Esophagus muscularis mucosa (tissue), 3 donors: ENCODE measurements around the gene DHX30.

Source experiments
- CTCF ChIP-seq, 3 experiments: fragments of 200-600 bp in 2 of 3; fragments of 450-650 bp in 1 of 3; sonication (generic) in 2 of 3; IDR thresholded peaks; one replicate each; pipeline ENCODE4 v1.5.1; 2017 to 2019; ENCODE audit warnings: antibody characterized with exemption in 3 of 3, mild to moderate bottlenecking in 2 of 3, moderate library complexity in 1 of 3
- EP300 ChIP-seq: sonication (generic); formaldehyde crosslinking; IDR thresholded peaks from one replicate; pipeline ENCODE4 v1.6.1; 2017; ENCODE audit warnings: antibody characterized with exemption

GRCh38 chr3:47766186-47766585 lies 36.8 kb upstream of the DHX30 start:
- TF ChIP-seq CTCF (IDR thresholded peaks at IDR 0.05), result no peak
- no peak for TF ChIP-seq EP300
